Measurements from ENCODE around the gene FLYWCH1. TPM values are rescaled to one million over a fixed set of nuclear protein-coding genes. Genes with fewer than 3 reads are reported as not detected.

FLYWCH1 gene
- total and polyA plus RNA-seq, 9 of the 15 experiments (the other 6 are each of a cell fraction or from before 2014, with no cell fraction given) = 0.18 to 33.6 (median 11.3) TPM

- TF ChIP-seq TRIM25 (IDR thresholded peaks at IDR 0.05; ENCODE audit: borderline replicate concordance) (no peak), E2F1 (CRISPR knock-in tag; IDR thresholded peaks at IDR 0.05) (peak; percentile 84), ZNF449 (CRISPR knock-in tag; IDR thresholded peaks at IDR 0.05) (no peak), MCM2 (IDR thresholded peaks at IDR 0.05; ENCODE audit: low read depth) (no peak), ATF3 (IDR thresholded peaks at IDR 0.05) (no peak), ATF3 (CRISPR knock-in tag; conservative IDR thresholded peaks at IDR 0.05) (0 out of 2 replicates have a peak, but pooled peaks have one; percentile 12), MAFF (IDR thresholded peaks at IDR 0.05; ENCODE audit: low read length) (no peak), RAD51 (IDR thresholded peaks at IDR 0.05; ENCODE audit: borderline replicate concordance, low read depth) (no peak), MYC (IDR thresholded peaks at IDR 0.05; ENCODE audit: low read depth, low read length) (peak; percentile 78; the same call in 1 of the 2 replicates), MYC (CRISPR knock-in tag; IDR thresholded peaks at IDR 0.05; ENCODE audit: borderline replicate concordance, low read depth) (peak; percentile 76; the same call in 1 of the 2 replicates), USF1 (CRISPR knock-in tag; IDR thresholded peaks at IDR 0.05) (peak; percentile 60), ZNF217 (CRISPR knock-in tag; IDR thresholded peaks at IDR 0.05) (no peak), MTA3 (IDR thresholded peaks at IDR 0.05; ENCODE audit: borderline replicate concordance) (peak; percentile 81; the same call in 1 of the 2 replicates), ZFP30 (CRISPR knock-in tag; IDR thresholded peaks at IDR 0.05; ENCODE audit: borderline replicate concordance) (no peak), SMAD4 (CRISPR knock-in tag; conservative IDR thresholded peaks at IDR 0.05) (no peak), SIN3A (IDR thresholded peaks at IDR 0.05; ENCODE audit: borderline replicate concordance in 2 of 2, control insufficient read depth in 1 of 2, low read depth in 2 of 2, low read length in 2 of 2) (no peak; a peak in 1 of 4 replicates), GTF2E2 (tag; IDR thresholded peaks at IDR 0.05) (peak; percentile 85; the same call in 1 of the 2 replicates), ZNF274 (IDR thresholded peaks at IDR 0.05; ENCODE audit: borderline replicate concordance, low read depth, low read length) (no peak)
These were observed 68.8 kb downstream of the FLYWCH1 start, which contains the start of gene PKMYT1 (continued) for GRCh38 chr16:2980227-2981176.

Measured in K562 (cell line).